Effector CD4-positive, alpha-beta T cell (primary cell): Measurements from ENCODE around the gene CBFA2T3.

Source experiments
- DNase-seq: peaks from one replicate; pipeline ENCODE4 v3.0.0-alpha.2; 2020

CBFA2T3 gene

GRCh38 chr16:88957887-88958577, 19.0 kb downstream of the CBFA2T3 start:
- no peak for DNase-seq

- no peak for DNase-seq
Observed at GRCh38 chr16:88957433-88957767, 19.6 kb downstream of the CBFA2T3 start.

- DNase-seq: no peak
Observed at GRCh38 chr16:88956546-88957432, 20.2 kb downstream of the CBFA2T3 start.

GRCh38 chr16:88955906-88956305, 21.1 kb downstream of the CBFA2T3 start:
- DNase-seq: no peak

GRCh38 chr16:88953003-88953690, 23.9 kb downstream of the CBFA2T3 start:
- DNase-seq: no peak

GRCh38 chr16:88951989-88952388, 25.0 kb downstream of the CBFA2T3 start:
- DNase-seq: no peak

- DNase-seq: no peak
Observed at GRCh38 chr16:88951501-88951900, 25.5 kb downstream of the CBFA2T3 start.

- DNase-seq: no peak
Observed at GRCh38 chr16:88948781-88949490, 28.1 kb downstream of the CBFA2T3 start.

GRCh38 chr16:88945473-88945872, 31.5 kb downstream of the CBFA2T3 start:
- DNase-seq: no peak

GRCh38 chr16:88943741-88944140, 33.3 kb downstream of the CBFA2T3 start:
- no peak for DNase-seq

GRCh38 chr16:88943131-88943664, 33.8 kb downstream of the CBFA2T3 start:
- DNase-seq: no peak

GRCh38 chr16:88941913-88942909, 34.8 kb downstream of the CBFA2T3 start:
- peak; percentile 43 for DNase-seq

- DNase-seq: no peak
Observed at GRCh38 chr16:88940862-88941817, 35.9 kb downstream of the CBFA2T3 start.

- DNase-seq: no peak
Observed at GRCh38 chr16:88939972-88940861, 36.8 kb downstream of the CBFA2T3 start.

GRCh38 chr16:88939245-88939971, 37.6 kb downstream of the CBFA2T3 start:
- DNase-seq: no peak

- no peak for DNase-seq
Observed at GRCh38 chr16:88938777-88939244, 38.2 kb downstream of the CBFA2T3 start.

GRCh38 chr16:88938119-88938776, 38.8 kb downstream of the CBFA2T3 start:
- no peak for DNase-seq

GRCh38 chr16:88937206-88937621, 39.8 kb downstream of the CBFA2T3 start:
- no peak for DNase-seq
